ENCODE measurements around the gene NADK2. TPM values are rescaled to one million over a fixed set of nuclear protein-coding genes. Genes with fewer than 3 reads are reported as not detected.

NADK2 gene
- total and polyA plus RNA-seq, 12 donors, result 9.8 to 53.5 (median 37.7) TPM

DNA sequence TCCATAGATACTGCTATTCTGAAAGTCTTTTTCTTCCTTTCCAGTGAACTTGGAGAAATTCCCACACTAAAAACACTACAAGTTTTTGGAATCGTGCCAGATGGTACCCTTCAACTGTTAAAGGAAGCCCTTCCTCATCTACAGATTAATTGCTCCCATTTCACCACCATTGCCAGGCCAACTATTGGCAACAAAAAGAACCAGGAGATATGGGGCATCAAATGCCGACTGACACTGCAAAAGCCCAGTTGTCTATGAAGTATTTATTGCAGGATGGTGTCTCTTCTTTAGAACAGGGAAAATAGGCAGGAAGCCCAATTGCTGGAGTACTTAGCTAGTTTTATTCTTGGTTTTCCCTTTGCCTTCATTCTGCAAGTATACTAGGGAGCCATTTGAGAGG, 60.0 kb downstream of the NADK2 start:
- Histone ChIP-seq H3K9me3 (peaks cover 0 to 8% (median 0%) of the 10 kb centered on the region in 11 donors), H3K36me3 (peaks cover 0 to 79% (median 19%) of the 10 kb centered on the region in 9 donors), H3K4me1 (no peaks in the 10 kb centered on the region), H3K27me3 (no peaks in the 10 kb centered on the region), H3K27ac (no peak overlapping the region), H3K4me3 (no peak overlapping the region)
- 71 to 73% methylated on average over 2 of the region's 2 CpGs for WGBS, 2 donors
- DNase-seq, result no peak
- no peak for ATAC-seq
- intact Hi-C loops (cut with DNase I), result no loop called here
- no peak for TF ChIP-seq CTCF (IDR thresholded peaks at IDR 0.05)

DNA sequence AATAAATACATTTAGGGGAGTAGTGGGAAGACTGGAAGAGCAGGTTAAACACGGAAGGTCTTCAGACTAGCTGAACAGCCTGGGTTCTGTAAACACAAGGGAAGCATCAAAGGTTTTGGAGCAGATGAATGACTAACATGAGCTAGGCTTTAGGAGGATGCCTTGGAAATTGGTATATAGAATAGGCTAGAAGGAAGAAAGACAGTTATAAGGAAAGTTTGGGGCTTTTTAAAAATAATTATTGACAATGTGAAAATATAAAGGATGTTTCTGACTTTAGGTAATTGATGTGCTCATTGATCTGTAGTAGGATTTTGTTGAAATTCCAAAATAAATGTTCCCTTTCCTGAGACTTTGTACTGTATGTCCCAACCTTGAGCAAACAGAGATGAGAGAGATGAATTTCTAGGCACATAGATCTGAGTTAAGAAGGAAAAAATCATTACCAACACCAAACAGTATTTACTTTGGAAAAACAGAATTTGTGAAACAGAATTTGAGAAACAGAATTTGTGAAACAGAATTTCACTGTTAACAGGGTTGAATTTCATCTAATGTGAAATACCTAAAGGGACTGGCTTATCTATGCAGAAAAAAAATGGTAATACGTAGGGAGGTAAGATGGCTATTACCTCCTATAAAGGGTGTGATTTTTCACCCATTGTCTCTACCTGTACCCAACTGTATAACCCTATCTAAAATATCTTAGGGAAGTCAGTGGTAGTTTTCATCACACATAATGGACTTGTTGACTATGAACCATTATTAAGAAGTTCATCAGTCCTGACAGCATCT, 61.0 kb downstream of the NADK2 start:
- Histone ChIP-seq H3K4me1 (no peaks in the 10 kb centered on the region), H3K4me3 (no peak overlapping the region), H3K9me3 (peaks cover 0 to 8% (median 0%) of the 10 kb centered on the region in 11 donors), H3K27me3 (no peaks in the 10 kb centered on the region), H3K36me3 (peaks cover 0 to 84% (median 19%) of the 10 kb centered on the region in 9 donors), H3K27ac (no peak overlapping the region)
- intact Hi-C loops (cut with DNase I), result no loop called here
- WGBS, 2 donors, result 92 to 93% methylated on average over 2 of the region's 2 CpGs
- ATAC-seq (no peak), DNase-seq (no peak)
- no peak for TF ChIP-seq CTCF (IDR thresholded peaks at IDR 0.05)

GRCh38 chr5:36179950-36180349, 61.8 kb downstream of the NADK2 start:
- DNase-seq, result no peak
- Histone ChIP-seq H3K9me3 (peaks cover 0 to 1% (median 0%) of the 10 kb centered on the region in 11 donors), H3K27me3 (no peaks in the 10 kb centered on the region), H3K4me3 (no peak overlapping the region), H3K4me1 (no peaks in the 10 kb centered on the region), H3K27ac (no peak overlapping the region), H3K36me3 (peaks cover 0 to 92% (median 19%) of the 10 kb centered on the region in 9 donors)
- TF ChIP-seq CTCF (IDR thresholded peaks at IDR 0.05), result no peak
- intact Hi-C loops (cut with DNase I), result loop anchor here in 7 of 10 donors (5.0 to 10.0 kb wide), 5 partner anchors 125 to 225 kb away; partner anchors contain the start of gene RANBP3L (in 3 of the 7)
- 87 to 91% methylated on average over 4 of the region's 4 CpGs for WGBS, 2 donors
- no peak for ATAC-seq

GRCh38 chr5:36178524-36178890, 63.2 kb downstream of the NADK2 start:
- H3K27ac ChIP-seq, result no peak overlapping the region
- no peak for TF ChIP-seq CTCF (IDR thresholded peaks at IDR 0.05)
- WGBS, 2 donors, result 91 to 94% methylated on average over 3 of the region's 3 CpGs
- no peaks in the 10 kb centered on the region for H3K4me1 ChIP-seq
- H3K9me3 ChIP-seq, result no peaks in the 10 kb centered on the region
- H3K4me3 ChIP-seq, result no peak overlapping the region
- peaks cover 0 to 97% (median 24%) of the 10 kb centered on the region in 9 donors for H3K36me3 ChIP-seq
- ATAC-seq, result no peak
- DNase-seq, result no peak
- no peaks in the 10 kb centered on the region for H3K27me3 ChIP-seq
- intact Hi-C loops (cut with DNase I), result loop anchor here in 7 of 10 donors (1.0 to 10.0 kb wide), 6 partner anchors 126 to 226 kb away; partner anchors contain the start of gene RANBP3L (in 3 of the 7)

Data from heart right ventricle (tissue), 16 donors.